22Rv1 (cell line): ENCODE data around the gene TRIM71.
"Not testable (repeated sequence)": the region's sequence is repeated elsewhere in the genome, so short reads cannot be mapped to it uniquely, and the experiment has no call there.

ENCODE experiments used
- ZFX ChIP-seq: fragments of 450-650 bp; IDR thresholded peaks from 2 replicates; pipeline ENCODE4 v1.6.1; 2017; ENCODE audit warnings: antibody characterized with exemption, borderline replicate concordance
- TF ChIP-seq, protein P1 (sequence below): fragments of 450-650 bp; IDR thresholded peaks from 2 replicates; pipeline ENCODE4 v1.5.1; 2017; ENCODE audit warnings: mild to moderate bottlenecking

DNA sequence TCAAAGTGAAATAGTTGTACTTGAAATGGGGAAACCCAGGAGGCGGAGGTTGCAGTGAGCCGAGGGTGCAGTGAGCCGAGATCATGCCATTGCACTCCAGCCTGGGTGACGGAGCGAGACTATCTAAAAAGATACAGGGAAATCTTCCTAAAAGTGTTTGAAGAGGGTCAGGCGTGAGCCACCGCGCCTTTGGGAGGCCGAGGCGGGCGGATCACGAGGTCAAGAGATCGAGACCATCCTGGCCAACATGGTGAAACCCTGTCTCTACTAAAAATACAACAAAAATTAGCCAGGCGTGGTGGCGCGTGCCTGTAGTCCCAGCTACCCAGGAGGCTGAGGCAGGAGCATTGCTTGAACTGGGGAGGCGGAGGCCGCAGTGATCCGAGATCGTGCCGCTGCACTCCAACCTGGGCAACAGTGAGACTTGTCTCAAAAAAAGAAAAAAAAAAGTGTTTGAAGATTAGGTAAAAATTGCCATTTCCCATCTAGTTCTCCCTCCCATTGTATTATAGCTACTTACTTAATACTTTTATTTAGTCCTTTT, 5.9 kb downstream of the TRIM71 start:
- TF ChIP-seq, protein P1, sequence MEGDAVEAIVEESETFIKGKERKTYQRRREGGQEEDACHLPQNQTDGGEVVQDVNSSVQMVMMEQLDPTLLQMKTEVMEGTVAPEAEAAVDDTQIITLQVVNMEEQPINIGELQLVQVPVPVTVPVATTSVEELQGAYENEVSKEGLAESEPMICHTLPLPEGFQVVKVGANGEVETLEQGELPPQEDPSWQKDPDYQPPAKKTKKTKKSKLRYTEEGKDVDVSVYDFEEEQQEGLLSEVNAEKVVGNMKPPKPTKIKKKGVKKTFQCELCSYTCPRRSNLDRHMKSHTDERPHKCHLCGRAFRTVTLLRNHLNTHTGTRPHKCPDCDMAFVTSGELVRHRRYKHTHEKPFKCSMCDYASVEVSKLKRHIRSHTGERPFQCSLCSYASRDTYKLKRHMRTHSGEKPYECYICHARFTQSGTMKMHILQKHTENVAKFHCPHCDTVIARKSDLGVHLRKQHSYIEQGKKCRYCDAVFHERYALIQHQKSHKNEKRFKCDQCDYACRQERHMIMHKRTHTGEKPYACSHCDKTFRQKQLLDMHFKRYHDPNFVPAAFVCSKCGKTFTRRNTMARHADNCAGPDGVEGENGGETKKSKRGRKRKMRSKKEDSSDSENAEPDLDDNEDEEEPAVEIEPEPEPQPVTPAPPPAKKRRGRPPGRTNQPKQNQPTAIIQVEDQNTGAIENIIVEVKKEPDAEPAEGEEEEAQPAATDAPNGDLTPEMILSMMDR: not testable (repeated sequence)
- TF ChIP-seq ZFX: not testable (repeated sequence)
